ENCODE results near the gene C6. TPM values are rescaled to one million over a fixed set of nuclear protein-coding genes. Genes with fewer than 3 reads are reported as not detected.

The C6 gene
- total RNA-seq, 1 experiment from 2014 or later: not detected

DNA sequence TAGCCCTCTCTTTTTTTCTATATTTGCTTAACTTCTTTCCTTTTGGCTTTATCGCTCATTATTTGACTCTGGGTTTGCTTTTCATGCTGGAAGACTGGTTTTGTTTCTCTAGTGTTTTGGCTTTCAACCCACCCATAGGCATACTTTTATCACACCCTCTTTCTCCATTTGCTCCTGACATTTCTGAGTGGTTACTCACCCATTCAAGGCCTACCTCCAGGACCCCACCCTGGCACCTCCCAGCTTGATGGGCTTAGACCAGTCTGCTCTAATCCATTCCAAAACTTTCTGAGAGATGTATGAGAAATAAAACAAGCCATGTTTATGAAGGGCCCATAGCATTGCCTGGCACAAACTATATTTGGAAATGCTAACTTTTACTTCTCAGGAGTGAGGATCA, 18.1 kb downstream of the C6 start:
- no peak overlapping the region for H3K14ac ChIP-seq (ENCODE audit: insufficient read depth, low read length)
- no CpG with 5 or more reads among the region's 1 CpG for WGBS (ENCODE audit: extremely low coverage, insufficient read length, low lambda C conversion rate)
- no peak overlapping the region for H4K91ac ChIP-seq (ENCODE audit: insufficient read length, low read depth, low read length)

More for the DNA sequence above, 18.1 kb downstream of the C6 start:
- Mint-ChIP-seq H3K4me1 (no peaks in the 10 kb centered on the region), H3K27ac (no peak overlapping the region), H3K4me3 (no peak overlapping the region), H3K36me3 (ENCODE audit: insufficient read depth in 1 of 3, low read depth in 3 of 3) (no peaks in the 10 kb centered on the region), H3K9me3 (no peaks in the 10 kb centered on the region; a peak in 1 of 5 replicates), H3K27me3 (ENCODE audit: low read depth) (no peaks in the 10 kb centered on the region)
- TF ChIP-seq, protein P1, sequence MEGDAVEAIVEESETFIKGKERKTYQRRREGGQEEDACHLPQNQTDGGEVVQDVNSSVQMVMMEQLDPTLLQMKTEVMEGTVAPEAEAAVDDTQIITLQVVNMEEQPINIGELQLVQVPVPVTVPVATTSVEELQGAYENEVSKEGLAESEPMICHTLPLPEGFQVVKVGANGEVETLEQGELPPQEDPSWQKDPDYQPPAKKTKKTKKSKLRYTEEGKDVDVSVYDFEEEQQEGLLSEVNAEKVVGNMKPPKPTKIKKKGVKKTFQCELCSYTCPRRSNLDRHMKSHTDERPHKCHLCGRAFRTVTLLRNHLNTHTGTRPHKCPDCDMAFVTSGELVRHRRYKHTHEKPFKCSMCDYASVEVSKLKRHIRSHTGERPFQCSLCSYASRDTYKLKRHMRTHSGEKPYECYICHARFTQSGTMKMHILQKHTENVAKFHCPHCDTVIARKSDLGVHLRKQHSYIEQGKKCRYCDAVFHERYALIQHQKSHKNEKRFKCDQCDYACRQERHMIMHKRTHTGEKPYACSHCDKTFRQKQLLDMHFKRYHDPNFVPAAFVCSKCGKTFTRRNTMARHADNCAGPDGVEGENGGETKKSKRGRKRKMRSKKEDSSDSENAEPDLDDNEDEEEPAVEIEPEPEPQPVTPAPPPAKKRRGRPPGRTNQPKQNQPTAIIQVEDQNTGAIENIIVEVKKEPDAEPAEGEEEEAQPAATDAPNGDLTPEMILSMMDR (conservative IDR thresholded peaks at IDR 0.05): no peak
- no peak overlapping the region for H2AK5ac ChIP-seq (ENCODE audit: insufficient read length, low read length)
- no peak overlapping the region for H3K23ac ChIP-seq (ENCODE audit: insufficient read length, low read depth, low read length)
- H2BK20ac ChIP-seq (ENCODE audit: low read depth, low read length, poor library complexity, severe bottlenecking): no peak overlapping the region
- H4K5ac ChIP-seq (ENCODE audit: insufficient read length, low read depth, low read length): no peak overlapping the region
- no peaks in the 10 kb centered on the region for H3K79me2 ChIP-seq (ENCODE audit: insufficient read depth, low read length)
- no peaks in the 10 kb centered on the region for H3K4me1 ChIP-seq (ENCODE audit: insufficient read depth, low read length)
- H3K18ac ChIP-seq (ENCODE audit: insufficient read length, low read depth, low read length): no peak overlapping the region
- no peak overlapping the region for H2BK12ac ChIP-seq (ENCODE audit: insufficient read length, low read depth, low read length)
- no peak overlapping the region for H2BK5ac ChIP-seq (ENCODE audit: insufficient read length, low read length)
- no peaks in the 10 kb centered on the region for H3K27me3 ChIP-seq (ENCODE audit: insufficient read depth, low read length)
- no peaks in the 10 kb centered on the region for H3K9me3 ChIP-seq (ENCODE audit: control insufficient read depth, low read depth, low read length)
- no peak overlapping the region for H3K4ac ChIP-seq (ENCODE audit: low read depth, low read length)
- H3K27ac ChIP-seq (ENCODE audit: insufficient read length, low read depth, low read length): no peak overlapping the region
- no peak overlapping the region for H4K8ac ChIP-seq (replicated peaks; ENCODE audit: insufficient read length, low read depth, low read length)
- H2BK15ac ChIP-seq (ENCODE audit: low read depth, low read length): no peak overlapping the region
- H2BK120ac ChIP-seq (ENCODE audit: low read depth, low read length, poor library complexity, severe bottlenecking): no peak overlapping the region
- no peak overlapping the region for H3T11ph ChIP-seq (ENCODE audit: low read length)
- no peaks in the 10 kb centered on the region for H3K79me1 ChIP-seq (ENCODE audit: insufficient read depth, low read depth, low read length, poor library complexity, severe bottlenecking)
- no peak overlapping the region for H3K56ac ChIP-seq (ENCODE audit: insufficient read length, low read depth, low read length)
- H4K20me1 ChIP-seq (ENCODE audit: control insufficient read depth, insufficient read depth, insufficient read length): no peaks in the 10 kb centered on the region
- no peak overlapping the region for H3K9ac ChIP-seq (ENCODE audit: extremely low read depth, insufficient read length, low read length)
- H3K4me2 ChIP-seq (ENCODE audit: insufficient read depth, insufficient read length, low read length): no peak overlapping the region
- H3K23me2 ChIP-seq (ENCODE audit: insufficient read length, low read depth, low read length, poor library complexity, severe bottlenecking): no peaks in the 10 kb centered on the region
- DNase-seq: no peak
- no peak overlapping the region for H2AFZ ChIP-seq (ENCODE audit: low read length)
